COR-L47 (cell line): ENCODE results near the gene TXNDC8.
"Not testable (repeated sequence)": the region's sequence is repeated elsewhere in the genome, so short reads cannot be mapped to it uniquely, and the experiment has no call there.

ENCODE experiments used
- DNase-seq: peaks from one replicate; lab custom pipeline; 2025; lab: John Stamatoyannopoulos, UW

Gene TXNDC8

GRCh38 chr9:110337727-110338126 lies at the start of gene TXNDC8:
TXNDC8 (minus strand) TSS chr9:110337863.
- no peak for DNase-seq

- DNase-seq, result no peak
Measured at GRCh38 chr9:110383491-110383890, 45.8 kb upstream of the TXNDC8 start.

- DNase-seq, result no peak
Measured at GRCh38 chr9:110382731-110383130, 45.1 kb upstream of the TXNDC8 start.

GRCh38 chr9:110371411-110372007 lies 33.8 kb upstream of the TXNDC8 start:
- DNase-seq, result no peak

GRCh38 chr9:110370315-110370714 lies 32.7 kb upstream of the TXNDC8 start:
- DNase-seq, result no peak

GRCh38 chr9:110364451-110364850 lies 26.8 kb upstream of the TXNDC8 start:
- no peak for DNase-seq

- DNase-seq, result not testable (repeated sequence)
Measured at GRCh38 chr9:110358992-110359391, 21.3 kb upstream of the TXNDC8 start.

- DNase-seq, result no peak
Measured at GRCh38 chr9:110357505-110357904, 19.8 kb upstream of the TXNDC8 start.

- DNase-seq, result no peak
Measured at GRCh38 chr9:110356639-110357395, 19.2 kb upstream of the TXNDC8 start.

GRCh38 chr9:110355911-110356310 lies 18.2 kb upstream of the TXNDC8 start:
- no peak for DNase-seq

- no peak for DNase-seq
Measured at GRCh38 chr9:110351009-110351467, 13.4 kb upstream of the TXNDC8 start.

GRCh38 chr9:110346325-110346724 lies 8.7 kb upstream of the TXNDC8 start:
- no peak for DNase-seq

- no peak for DNase-seq
Measured at GRCh38 chr9:110344821-110345220, 7.2 kb upstream of the TXNDC8 start.

GRCh38 chr9:110343551-110343950 lies 5.9 kb upstream of the TXNDC8 start:
- DNase-seq, result no peak

GRCh38 chr9:110340306-110340705 lies 2.6 kb upstream of the TXNDC8 start:
- DNase-seq, result no peak

- DNase-seq, result no peak
Measured at GRCh38 chr9:110338143-110338542, 480 bp upstream of the TXNDC8 start.

GRCh38 chr9:110336363-110336762 lies 1.3 kb downstream of the TXNDC8 start:
- DNase-seq, result no peak

- DNase-seq, result no peak
Measured at GRCh38 chr9:110334871-110335270, 2.8 kb downstream of the TXNDC8 start.

- DNase-seq, result no peak
Measured at GRCh38 chr9:110334183-110334582, 3.5 kb downstream of the TXNDC8 start.

GRCh38 chr9:110332766-110333165 lies 4.9 kb downstream of the TXNDC8 start:
- DNase-seq, result no peak

GRCh38 chr9:110330484-110331105 lies 7.1 kb downstream of the TXNDC8 start:
- no peak for DNase-seq

- no peak for DNase-seq
Measured at GRCh38 chr9:110329639-110330230, 7.9 kb downstream of the TXNDC8 start.

GRCh38 chr9:110328763-110329162 lies 8.9 kb downstream of the TXNDC8 start:
- DNase-seq, result no peak
